ENCODE results near the gene TMC8. TPM values are rescaled to one million over a fixed set of nuclear protein-coding genes. Genes with fewer than 3 reads are reported as not detected.
"Not testable (repeated sequence)": the region's sequence is repeated elsewhere in the genome, so short reads cannot be mapped to it uniquely, and the experiment has no call there.

The TMC8 gene
- total and polyA plus RNA-seq, 12 donors, result 0.44 to 28.8 (median 6.3) TPM

DNA sequence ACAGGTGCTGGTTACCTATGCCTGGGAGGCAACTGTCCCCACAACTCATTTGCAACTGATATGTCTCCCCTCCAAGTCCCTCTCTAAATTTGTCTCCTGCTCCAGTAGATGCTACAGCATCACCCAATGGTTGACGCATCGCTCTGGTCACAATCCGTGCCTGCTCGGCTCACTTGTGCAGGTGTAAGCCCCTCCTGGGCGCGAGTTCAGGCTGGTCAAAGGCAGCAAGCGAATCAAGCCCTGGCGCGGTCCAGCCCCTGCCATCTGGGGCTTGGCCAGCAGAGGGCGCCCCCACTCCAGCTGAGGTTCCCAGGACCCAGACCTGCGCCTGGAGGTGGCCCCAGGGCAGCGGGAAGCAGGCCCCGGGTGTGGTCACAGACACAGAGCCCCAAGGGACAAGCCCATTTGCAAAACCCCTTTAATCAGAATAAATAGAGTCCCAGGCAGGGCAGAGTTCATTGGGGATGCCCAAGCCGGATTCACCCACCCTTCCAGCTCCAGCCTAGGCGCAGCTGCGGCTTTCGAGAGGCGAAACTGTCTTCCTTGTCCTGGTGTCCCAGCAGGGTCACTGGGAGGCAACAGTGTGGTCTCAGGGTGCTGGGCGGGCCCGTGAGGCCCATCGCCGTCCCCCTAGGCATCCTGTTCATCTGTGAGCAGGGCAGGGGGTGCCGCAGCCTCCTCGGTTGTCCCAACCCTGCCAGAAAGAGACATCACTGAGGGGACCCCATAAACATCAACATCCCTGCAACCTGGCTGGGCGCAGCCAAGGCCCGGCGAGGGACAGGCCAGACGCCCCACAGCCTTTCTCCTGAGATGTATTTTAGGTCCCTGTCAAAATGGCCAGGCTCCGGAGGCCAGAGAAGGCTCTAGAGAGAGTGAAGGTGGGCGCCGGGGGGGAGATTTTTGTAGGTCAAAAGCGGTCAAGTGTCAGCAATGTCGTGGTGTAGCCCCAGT lies 17.8 kb upstream of the TMC8 start:
- Histone ChIP-seq H3K4me1 (replicated peaks in 1 of 2) (no peaks in the 10 kb centered on the region), H3K36me3 (replicated peaks in 1 of 2) (no peaks in the 10 kb centered on the region), H3K4me3 (no peak overlapping the region), H3K27ac (no peak overlapping the region), H3K9me3 (replicated peaks in 1 of 3) (no peaks in the 10 kb centered on the region), H3K27me3 (peaks cover 6% of the 10 kb centered on the region)
- TF ChIP-seq, protein P1, sequence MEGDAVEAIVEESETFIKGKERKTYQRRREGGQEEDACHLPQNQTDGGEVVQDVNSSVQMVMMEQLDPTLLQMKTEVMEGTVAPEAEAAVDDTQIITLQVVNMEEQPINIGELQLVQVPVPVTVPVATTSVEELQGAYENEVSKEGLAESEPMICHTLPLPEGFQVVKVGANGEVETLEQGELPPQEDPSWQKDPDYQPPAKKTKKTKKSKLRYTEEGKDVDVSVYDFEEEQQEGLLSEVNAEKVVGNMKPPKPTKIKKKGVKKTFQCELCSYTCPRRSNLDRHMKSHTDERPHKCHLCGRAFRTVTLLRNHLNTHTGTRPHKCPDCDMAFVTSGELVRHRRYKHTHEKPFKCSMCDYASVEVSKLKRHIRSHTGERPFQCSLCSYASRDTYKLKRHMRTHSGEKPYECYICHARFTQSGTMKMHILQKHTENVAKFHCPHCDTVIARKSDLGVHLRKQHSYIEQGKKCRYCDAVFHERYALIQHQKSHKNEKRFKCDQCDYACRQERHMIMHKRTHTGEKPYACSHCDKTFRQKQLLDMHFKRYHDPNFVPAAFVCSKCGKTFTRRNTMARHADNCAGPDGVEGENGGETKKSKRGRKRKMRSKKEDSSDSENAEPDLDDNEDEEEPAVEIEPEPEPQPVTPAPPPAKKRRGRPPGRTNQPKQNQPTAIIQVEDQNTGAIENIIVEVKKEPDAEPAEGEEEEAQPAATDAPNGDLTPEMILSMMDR (IDR thresholded peaks at IDR 0.05), result peak; percentile 96 to 100 (median 98)
- TF ChIP-seq POLR2A (IDR thresholded peaks at IDR 0.05), result no peak
- DNase-seq, result peak; percentile 61 to 88 (median 76)
- WGBS, 4 donors, result 37 to 50% (median 46%) methylated on average over 16 to 33 of the region's 33 CpGs
- intact Hi-C loops (cut with DNase I), result loop anchor here (2.0 to 5.0 kb wide), 3 partner anchors 60 to 140 kb away; no protein-coding TSS in a partner anchor

DNA sequence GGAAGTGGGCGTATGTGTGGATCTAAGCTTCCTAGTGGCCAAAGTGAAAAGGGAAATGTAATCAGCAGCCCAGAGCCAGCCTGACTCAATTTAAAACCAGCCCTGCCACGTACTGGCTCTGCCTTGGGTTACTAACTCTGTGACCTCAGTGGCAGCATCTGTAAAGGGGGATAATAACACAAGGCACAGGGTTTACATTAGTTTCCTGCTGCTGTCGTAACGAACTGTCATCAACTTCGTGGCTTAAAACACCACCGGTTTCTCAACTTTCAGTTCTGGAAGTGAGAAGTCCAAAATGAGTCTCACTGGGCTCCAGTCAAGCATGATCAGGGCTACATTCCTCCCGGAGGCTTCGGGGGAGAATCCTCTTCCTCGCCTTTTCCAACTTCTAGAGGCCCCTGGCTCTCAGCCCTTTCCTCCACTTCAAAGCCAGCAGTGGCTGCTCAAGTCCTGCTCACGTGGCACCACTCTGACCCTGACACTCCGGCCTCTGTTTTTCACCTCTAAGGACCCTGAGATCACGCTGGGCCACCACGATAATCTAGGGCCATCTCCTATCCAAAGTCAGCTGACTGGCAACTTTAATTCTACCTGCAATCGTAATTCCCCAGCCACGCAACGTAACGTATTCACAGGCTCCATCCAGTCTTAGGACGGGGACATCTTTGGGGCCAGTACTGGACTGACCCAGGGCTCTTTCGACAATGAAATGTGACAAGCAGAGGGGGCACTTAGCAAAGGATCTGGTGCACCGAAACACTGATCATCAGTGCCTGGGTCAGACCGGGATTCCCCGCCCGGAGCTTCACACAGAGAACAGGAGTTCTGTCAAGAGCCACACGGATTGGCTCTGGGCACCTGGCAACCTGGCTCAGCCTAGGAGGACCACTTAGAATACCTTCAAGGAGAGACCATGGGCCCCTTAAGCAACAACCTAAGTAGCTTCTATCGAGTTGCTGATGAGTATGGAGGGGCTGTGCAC lies 16.5 kb upstream of the TMC8 start:
- Histone ChIP-seq H3K4me3 (no peak overlapping the region), H3K4me1 (replicated peaks in 1 of 2) (no peaks in the 10 kb centered on the region), H3K27ac (no peak overlapping the region), H3K36me3 (replicated peaks in 1 of 2) (no peaks in the 10 kb centered on the region), H3K27me3 (peaks cover 6% of the 10 kb centered on the region), H3K9me3 (replicated peaks in 1 of 3) (no peaks in the 10 kb centered on the region)
- TF ChIP-seq, protein P1 (IDR thresholded peaks at IDR 0.05), result no peak
- no peak for TF ChIP-seq POLR2A (IDR thresholded peaks at IDR 0.05)
- WGBS, 4 donors, result 70 to 83% (median 79%) methylated on average over 23 to 25 of the region's 25 CpGs
- DNase-seq, result no peak
- intact Hi-C loops (cut with DNase I), result loop anchor here (2.0 to 5.0 kb wide), 3 partner anchors 58 to 138 kb away; no protein-coding TSS in a partner anchor

DNA sequence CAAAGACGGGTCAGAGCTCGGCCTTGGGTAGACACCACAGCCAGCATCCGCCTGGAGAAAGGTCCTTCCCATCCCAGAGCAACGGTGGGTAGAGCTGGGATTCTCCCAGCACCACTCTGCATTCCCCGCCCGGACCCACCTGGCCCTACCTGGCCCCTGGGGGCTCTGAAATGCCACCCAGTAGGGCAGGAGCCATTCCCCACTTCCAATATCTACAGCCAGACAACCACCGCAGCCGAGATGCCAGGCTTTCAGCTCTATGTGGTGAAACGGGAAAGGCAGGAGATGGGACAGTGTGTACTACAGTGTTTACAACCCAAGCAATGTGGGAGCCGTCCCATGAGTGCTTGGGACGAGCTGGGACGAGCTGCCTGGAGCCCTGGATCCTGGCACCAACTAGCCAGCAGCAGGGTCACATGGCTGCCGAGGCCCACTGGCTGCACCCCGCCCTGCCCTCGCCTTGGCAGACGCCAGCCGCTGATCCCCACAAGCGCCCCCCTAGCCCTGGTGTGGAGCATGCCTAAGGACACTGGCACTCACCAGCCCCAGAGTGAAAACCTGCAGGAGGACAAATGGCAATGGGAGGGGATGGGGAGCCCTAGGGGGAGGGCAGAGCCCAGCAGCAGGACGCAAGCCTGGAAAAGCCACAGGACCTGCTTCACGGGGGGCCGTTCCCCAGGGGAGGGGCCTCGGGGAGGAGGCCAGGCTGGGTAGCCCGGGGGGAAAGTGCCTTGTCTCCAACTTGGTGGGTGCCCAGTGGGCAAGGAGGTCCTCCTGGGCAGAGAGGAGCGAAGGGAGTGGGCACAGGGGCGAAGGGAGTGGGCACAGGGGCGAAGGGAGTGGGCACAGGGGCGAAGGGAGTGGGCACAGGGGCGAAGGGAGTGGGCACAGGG lies 15.5 kb upstream of the TMC8 start:
- DNase-seq, result no peak
- no peaks in the 10 kb centered on the region for H3K36me3 ChIP-seq (replicated peaks in 1 of 2)
- WGBS, 4 donors, result 78 to 83% (median 81%) methylated on average over 8 to 27 of the region's 28 CpGs
- TF ChIP-seq, protein P1 (IDR thresholded peaks at IDR 0.05), result no peak
- TF ChIP-seq POLR2A (IDR thresholded peaks at IDR 0.05), result no peak
- intact Hi-C loops (cut with DNase I), result loop anchor here (5.0 kb wide), 2 partner anchors 57 to 137 kb away; no protein-coding TSS in a partner anchor
- H3K27me3 ChIP-seq, result peaks cover 6% of the 10 kb centered on the region
- H3K27ac ChIP-seq, result no peak overlapping the region
- no peak overlapping the region for H3K4me3 ChIP-seq
- H3K9me3 ChIP-seq (replicated peaks in 1 of 3), result no peaks in the 10 kb centered on the region
- no peaks in the 10 kb centered on the region for H3K4me1 ChIP-seq (replicated peaks in 1 of 2)

DNA sequence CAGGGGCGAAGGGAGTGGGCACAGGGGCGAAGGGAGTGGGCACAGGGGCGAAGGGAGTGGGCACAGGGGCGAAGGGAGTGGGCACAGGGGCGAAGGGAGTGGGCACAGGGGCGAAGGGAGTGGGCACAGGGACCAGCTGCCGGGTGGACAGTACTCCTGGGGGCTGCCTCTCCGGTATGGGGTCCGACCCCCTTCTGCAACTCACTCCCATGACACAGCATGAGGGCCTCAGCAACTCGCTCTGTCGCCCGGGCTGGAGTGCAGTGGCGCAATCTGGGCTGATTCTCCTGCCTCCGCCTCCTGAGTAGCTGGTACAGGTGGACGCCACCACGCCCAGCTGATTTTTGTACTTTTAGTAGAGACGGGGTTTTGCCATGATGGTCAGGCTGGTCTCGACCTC lies 14.8 kb upstream of the TMC8 start:
- DNase-seq; H3K36me3 ChIP-seq (replicated peaks in 1 of 2); H3K9me3 ChIP-seq (replicated peaks in 1 of 3); H3K27ac ChIP-seq; H3K4me3 ChIP-seq; H3K27me3 ChIP-seq; intact Hi-C loops (cut with DNase I); H3K4me1 ChIP-seq (replicated peaks in 1 of 2): not testable (repeated sequence)
- 81 to 94% (median 92%) methylated on average over 9 to 13 of the region's 18 CpGs for WGBS, 4 donors

All from adrenal gland (tissue), 12 donors.